T-helper 9 cell (primary cell): ENCODE measurements around the gene GCNT2.
"Not testable (repeated sequence)": the region's sequence is repeated elsewhere in the genome, so short reads cannot be mapped to it uniquely, and the experiment has no call there.

Experiments used
- DNase-seq: peaks from one replicate; pipeline ENCODE4 v3.0.0-alpha.2; 2020

GCNT2 gene

GRCh38 chr6:10514049-10514780 is 6.9 kb upstream of the GCNT2 start:
- DNase-seq, result no peak

GRCh38 chr6:10516953-10517352 is 4.2 kb upstream of the GCNT2 start:
- DNase-seq, result no peak

DNA sequence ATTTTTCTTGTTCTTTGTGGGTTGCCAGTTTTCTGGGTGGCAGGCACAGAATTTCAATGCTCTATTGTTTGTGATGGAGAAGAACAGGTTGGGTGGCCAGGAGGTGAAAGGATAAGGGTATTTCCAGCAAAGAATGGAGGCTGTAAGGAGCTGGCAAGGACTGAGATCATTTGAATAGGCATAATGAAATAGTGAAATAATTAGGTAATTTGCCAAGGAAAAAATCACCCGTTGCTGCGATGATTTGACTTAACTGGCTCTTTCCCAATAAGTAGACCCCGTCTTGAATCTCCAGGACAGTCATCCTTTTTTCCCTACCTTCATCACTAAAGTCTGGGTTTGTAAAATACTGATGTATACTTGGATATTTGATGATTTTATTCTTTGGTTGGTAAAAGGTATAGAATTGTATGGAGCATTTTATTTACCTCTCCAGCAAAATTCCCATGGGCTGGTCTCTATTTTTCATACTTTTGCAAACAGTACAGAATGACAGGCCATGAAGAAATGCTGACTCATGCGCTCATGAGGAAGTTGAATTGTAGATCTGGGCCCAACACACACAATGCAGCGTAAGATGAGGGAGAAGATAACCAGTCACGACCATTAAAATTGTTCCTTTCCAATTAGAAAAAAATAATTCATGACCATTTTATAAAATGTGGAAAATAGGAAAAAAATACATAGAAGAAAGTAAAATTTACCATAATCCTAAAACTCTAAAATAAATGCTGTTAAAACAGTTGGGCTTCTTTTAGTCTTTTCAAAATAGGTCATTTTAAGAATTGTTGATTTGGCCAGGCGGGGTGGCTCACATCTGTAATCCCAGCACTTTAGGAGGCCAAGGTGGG is 2.4 kb upstream of the GCNT2 start:
- no peak for DNase-seq

DNA sequence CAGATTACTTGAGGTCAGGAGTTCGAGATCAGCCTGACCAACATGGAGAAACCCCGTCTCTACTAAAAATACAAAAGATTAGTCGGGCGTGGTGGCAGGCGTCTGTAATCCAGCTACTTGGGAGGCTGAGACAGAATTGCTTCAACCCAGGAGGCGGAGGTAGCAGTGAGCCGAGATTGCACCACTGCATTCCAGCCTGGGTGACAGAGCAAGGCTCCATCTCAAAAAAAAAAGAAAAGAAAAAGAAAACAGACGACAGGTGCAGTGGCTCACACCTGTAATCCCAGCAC is 1.8 kb upstream of the GCNT2 start:
- DNase-seq, result not testable (repeated sequence)

GRCh38 chr6:10520468-10520867 is 683 bp upstream of the GCNT2 start:
- no peak for DNase-seq

DNA sequence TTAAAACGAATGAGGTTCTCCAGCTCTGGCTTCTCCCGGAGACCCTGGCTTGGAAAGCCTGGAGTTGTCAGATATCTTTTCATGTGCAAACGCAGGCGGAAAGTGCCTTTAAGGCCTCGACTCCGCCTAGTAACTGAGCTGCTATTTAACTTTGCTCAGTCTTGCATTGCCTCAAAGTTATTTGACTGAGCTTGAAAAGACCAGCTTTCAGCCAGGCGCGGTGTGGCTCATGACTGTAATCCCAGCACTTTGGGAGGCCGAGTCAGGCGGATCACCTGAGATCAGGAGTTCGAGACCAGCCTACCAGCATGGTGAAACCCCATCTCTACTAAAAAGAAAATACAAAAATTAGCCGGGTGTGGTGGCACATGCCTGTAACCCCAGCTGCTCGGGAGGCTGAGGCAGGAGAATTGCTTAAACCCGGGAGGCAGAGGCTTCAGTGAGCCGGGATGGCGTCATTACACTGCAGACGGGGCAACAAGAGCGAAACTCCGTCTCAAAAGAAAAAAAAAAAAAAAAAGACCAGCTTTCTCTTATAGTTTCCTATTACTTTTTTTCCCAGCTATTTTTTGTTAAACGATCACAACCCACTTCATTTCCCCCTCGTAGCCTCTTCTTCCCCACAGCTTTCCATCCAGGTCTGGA is 1.9 kb downstream of the GCNT2 start:
- DNase-seq, result no peak

- DNase-seq, result no peak
Observed at GRCh38 chr6:10526156-10526555, 5.0 kb downstream of the GCNT2 start.

DNA sequence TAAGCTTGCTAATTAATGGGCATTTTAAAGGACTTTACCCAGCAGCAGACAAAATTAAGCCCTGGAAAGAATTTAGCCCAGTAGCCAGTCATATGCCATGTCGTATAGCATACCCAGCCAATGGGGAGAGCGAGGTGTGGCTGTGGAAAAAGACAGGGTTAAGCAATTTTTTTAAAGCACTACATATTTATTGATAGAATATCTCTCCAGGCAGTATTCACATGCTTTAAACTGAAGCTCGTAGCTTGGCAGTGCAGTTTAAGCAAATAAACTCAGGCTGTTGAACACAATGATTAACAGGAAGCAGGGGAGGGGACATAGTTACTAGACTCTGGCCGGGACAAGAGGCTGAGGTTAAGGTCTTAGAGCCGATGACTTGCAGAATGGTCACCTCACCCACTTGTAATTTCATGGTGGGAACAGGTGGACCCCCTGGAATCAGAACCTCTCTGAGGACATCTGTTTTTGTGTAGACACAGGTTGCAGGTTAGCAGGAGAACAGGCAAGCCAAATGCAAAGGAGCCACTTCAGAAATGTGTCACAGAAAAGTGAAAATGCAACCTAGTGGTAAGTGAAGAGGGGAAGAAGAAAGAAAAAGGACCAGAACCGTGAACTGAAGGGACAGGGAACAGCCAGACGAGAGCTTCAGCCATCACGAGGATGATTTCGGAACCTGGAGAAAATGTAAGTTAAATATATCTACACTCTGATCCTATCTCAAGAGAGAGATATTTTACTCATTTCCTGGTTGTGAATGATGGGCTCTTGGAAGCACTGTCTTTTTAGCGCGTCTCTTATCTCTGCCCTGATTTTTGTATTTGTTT is 7.2 kb downstream of the GCNT2 start:
- no peak for DNase-seq

- no peak for DNase-seq
Observed at GRCh38 chr6:10529231-10529801, 8.2 kb downstream of the GCNT2 start.

- DNase-seq, result not testable (repeated sequence)
Observed at GRCh38 chr6:10529828-10530374, 8.8 kb downstream of the GCNT2 start.

DNA sequence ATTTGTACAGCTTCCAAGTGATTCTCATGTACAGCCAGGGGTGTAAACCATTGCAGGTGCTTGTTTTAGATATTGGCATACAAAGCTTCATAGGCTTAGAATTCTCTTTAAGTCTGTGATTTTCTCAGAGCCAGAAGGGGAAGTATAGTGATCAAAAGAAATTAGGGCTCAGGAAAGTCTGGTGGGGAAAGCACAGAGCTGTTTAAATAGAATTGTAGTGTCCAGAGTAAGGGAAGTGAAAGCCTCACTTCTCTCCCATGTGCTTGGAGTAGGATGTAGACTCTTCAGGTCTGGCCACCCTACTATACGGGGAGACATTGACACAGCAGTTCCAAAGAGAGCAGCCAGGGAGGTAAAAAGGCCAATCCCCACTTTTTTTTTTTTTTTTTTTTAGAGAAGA is 10.4 kb downstream of the GCNT2 start:
- DNase-seq, result no peak

DNA sequence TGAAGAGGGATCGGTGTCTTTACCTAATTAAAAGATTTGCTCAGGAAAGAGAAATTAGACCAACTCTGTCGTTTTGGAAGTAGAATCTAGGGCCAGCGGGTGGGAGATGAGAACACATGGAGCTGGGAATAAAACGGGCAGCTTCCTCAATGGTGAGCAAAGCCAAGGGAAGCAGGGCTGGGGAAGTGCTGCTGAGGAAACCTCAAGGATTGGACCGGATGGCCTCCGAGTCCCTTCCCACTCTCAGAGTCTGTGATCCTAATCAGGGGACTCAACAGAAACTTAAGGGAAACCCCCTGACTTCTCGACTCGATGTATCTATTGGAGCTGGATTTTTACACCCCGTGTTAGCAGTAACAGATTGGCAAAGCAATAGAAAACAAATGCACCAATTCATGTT is 10.8 kb downstream of the GCNT2 start:
- DNase-seq, result no peak

DNA sequence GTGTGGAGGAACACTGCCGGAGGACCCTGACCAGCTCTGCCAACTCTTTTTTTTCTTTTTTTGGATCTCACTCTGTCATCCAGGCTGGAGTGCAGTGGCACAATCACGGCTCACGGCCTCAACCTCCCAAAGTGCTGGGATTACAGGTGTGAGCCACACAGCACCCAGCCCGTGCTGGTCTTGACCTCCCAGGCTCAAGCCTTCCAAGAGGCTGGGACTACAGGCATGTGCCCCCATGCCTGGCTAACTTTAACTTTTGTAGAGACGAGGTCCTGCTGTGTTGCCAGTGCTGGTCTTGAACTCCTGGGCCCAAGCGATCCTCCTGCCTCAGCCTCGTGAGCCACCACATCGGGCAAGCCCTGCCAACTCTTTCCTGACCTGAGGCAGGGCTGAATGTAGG is 11.2 kb downstream of the GCNT2 start:
- DNase-seq, result no peak

GRCh38 chr6:10534419-10534762 is 13.2 kb downstream of the GCNT2 start:
- no peak for DNase-seq

DNA sequence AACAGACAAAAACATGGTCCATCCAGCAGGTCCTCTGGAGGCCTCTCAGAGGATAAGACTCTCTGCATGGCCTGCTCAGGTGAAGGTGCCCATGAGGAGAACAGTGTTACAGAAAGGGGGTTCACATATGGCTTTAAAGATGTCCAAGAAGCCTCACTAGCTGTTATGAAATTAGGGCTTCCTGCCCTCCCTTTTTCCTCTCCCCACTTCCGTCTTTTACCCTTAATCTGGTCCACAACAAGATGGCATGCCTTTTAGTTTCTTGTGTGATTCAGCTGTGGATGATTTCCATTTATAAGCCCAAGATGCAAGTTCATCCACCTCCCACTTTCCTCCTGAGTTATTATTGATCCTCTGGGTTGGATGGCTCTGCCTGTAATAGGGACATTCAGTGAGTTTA is 14.0 kb downstream of the GCNT2 start:
- DNase-seq, result no peak

GRCh38 chr6:10537726-10538125 is 16.6 kb downstream of the GCNT2 start:
- no peak for DNase-seq

- DNase-seq, result no peak
Observed at GRCh38 chr6:10540073-10540746, 19.1 kb downstream of the GCNT2 start.

DNA sequence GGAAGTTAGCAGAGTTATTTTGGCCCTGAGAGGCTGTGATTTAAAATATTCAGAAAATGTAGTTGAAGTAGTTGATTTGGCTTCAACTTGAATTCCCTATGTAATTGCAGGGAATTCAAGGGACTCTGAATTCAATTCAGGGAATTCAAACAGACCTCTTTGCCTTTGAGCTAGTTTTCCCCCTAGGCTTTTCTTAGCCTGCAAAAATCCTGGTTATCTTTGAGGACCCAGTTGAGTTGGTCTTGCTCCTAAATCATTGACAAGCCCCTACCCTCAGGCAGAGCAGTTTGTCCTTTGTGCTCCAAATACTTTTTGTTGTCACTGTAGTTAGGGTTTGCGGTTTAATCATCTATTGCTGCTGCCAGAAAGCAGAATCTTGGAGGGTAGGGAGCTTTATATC is 20.4 kb downstream of the GCNT2 start:
- DNase-seq, result no peak

- no peak for DNase-seq
Observed at GRCh38 chr6:10542213-10542612, 21.1 kb downstream of the GCNT2 start.

GRCh38 chr6:10543488-10543887 is 22.3 kb downstream of the GCNT2 start:
- no peak for DNase-seq

- DNase-seq, result no peak
Observed at GRCh38 chr6:10545482-10545881, 24.3 kb downstream of the GCNT2 start.

DNA sequence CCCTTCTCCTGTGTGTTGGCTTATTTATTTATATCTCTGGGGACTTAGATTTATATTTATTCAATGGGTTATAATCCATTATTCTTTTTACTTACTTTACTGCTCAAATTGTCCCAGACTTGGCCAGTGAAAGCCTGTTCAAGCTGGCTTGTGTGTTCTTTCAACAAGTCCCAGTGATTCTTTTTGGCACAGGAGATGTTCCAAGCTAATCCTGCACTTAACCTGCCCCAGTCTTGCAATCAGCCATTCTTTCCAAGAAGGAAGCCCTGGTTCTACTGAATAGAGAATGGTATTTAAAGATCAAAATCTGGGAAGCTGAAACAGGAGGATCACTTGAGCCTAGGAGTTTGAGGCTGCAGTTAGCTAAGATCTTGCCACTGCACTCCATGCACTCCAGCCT is 26.7 kb downstream of the GCNT2 start:
- DNase-seq, result no peak
